ENCODE results near the gene POLK. TPM values are rescaled to one million over a fixed set of nuclear protein-coding genes. Genes with fewer than 3 reads are reported as not detected.

POLK gene
- total RNA-seq, 1 experiment from 2014 or later: 9.0 TPM

DNA sequence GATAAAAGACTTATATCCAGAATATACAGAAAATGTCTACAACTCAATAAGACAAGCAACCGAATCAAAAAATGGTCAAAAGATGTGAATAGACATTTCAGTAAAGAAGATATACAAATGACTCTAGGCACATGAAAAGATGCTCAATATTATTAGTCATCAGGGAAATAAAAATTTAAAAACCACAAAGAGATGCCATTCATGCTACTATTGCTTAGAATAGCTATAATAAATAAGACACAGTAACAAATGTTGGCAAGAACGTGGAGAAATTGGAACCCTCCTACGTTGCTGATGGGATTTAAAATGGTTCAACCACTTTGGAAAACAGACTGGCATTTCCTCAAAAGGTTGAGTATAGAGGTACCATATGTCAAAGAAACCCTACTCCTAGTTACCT lies 39.8 kb downstream of the POLK start:
- H3K4me1 ChIP-seq (ENCODE audit: insufficient read depth, low read length): peaks cover 10% of the 10 kb centered on the region
- ATAC-seq (peak; percentile 60), DNase-seq (peak; percentile 67)
- ChIA-PET POLR2A (ENCODE audit: unreplicated experiment) (interaction anchor here (0.6 to 0.8 kb wide), 2 partner anchors 13 to 16 kb away, joined by 5 to 7 read pairs; no protein-coding TSS in a partner anchor), CTCF (no interaction called here)
- H3K79me2 ChIP-seq (ENCODE audit: low read length): no peaks in the 10 kb centered on the region
- peak overlapping the region; percentile 45 for H3K27ac ChIP-seq (ENCODE audit: low read length)
- peaks cover 11% of the 10 kb centered on the region for H3K36me3 ChIP-seq (ENCODE audit: low read depth, low read length)
- intact Hi-C loops (cut with micrococcal nuclease): no loop called here
- H2AFZ ChIP-seq (ENCODE audit: low read length): no peak overlapping the region
- no peaks in the 10 kb centered on the region for H3F3A ChIP-seq (ENCODE audit: low read length, unreplicated experiment)
- no peak overlapping the region for H3K4me2 ChIP-seq (ENCODE audit: low read length)
- H3K27me3 ChIP-seq (ENCODE audit: low read length): no peaks in the 10 kb centered on the region
- H3K9me2 ChIP-seq (replicated peaks; ENCODE audit: low read length): no peaks in the 10 kb centered on the region
- no peaks in the 10 kb centered on the region for H3K9me3 ChIP-seq (ENCODE audit: low read length)
- no peak overlapping the region for H3K4me3 ChIP-seq (ENCODE audit: low read length)
- no TSS peak for BruUV-seq (replicated peaks)
- H4K20me1 ChIP-seq (ENCODE audit: low read length): no peaks in the 10 kb centered on the region
- TF ChIP-seq EZH2 (IDR thresholded peaks at IDR 0.05; ENCODE audit: low read length, unreplicated experiment): no peak
- TF ChIP-seq EZH2phosphoT487 (IDR thresholded peaks at IDR 0.05; ENCODE audit: borderline replicate concordance, low read length): no peak
- TF ChIP-seq CTCF (conservative IDR thresholded peaks at IDR 0.05; ENCODE audit: low read depth, low read length): no peak
- H3K9ac ChIP-seq (ENCODE audit: low read length): no peak overlapping the region

DNA sequence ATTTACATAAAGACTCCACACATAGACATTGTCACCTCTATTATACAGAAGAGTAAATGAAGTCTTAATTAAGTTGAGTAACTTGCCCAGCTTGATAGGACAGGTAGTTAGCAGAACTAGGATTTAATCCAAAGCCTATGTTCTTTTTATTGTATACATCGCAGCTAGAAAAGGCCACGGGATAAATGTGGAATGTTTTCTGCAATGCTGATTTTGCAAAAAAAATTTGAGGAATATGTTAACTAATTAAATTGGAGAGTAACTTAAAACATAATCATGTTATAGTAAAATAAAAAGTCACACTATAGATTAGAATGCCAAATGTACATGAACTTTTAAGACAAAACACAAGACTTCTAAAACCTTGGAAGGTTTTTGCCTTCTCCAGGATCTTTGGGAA lies 41.1 kb downstream of the POLK start:
- ATAC-seq (no peak), DNase-seq (no peak)
- Histone ChIP-seq H3K79me2 (ENCODE audit: low read length) (no peaks in the 10 kb centered on the region), H3K36me3 (ENCODE audit: low read depth, low read length) (peaks cover 17% of the 10 kb centered on the region), H3K4me1 (ENCODE audit: insufficient read depth, low read length) (peaks cover 10% of the 10 kb centered on the region), H3K4me2 (ENCODE audit: low read length) (no peak overlapping the region), H2AFZ (ENCODE audit: low read length) (no peak overlapping the region), H4K20me1 (ENCODE audit: low read length) (no peaks in the 10 kb centered on the region), H3K9me3 (ENCODE audit: low read length) (no peaks in the 10 kb centered on the region), H3K9ac (ENCODE audit: low read length) (no peak overlapping the region), H3K27ac (ENCODE audit: low read length) (no peak overlapping the region), H3K4me3 (ENCODE audit: low read length) (no peak overlapping the region), H3K27me3 (ENCODE audit: low read length) (no peaks in the 10 kb centered on the region), H3K9me2 (replicated peaks; ENCODE audit: low read length) (no peaks in the 10 kb centered on the region), H3F3A (ENCODE audit: low read length, unreplicated experiment) (no peaks in the 10 kb centered on the region)
- no peak for TF ChIP-seq CTCF (conservative IDR thresholded peaks at IDR 0.05; ENCODE audit: low read depth, low read length)
- no peak for TF ChIP-seq EZH2phosphoT487 (IDR thresholded peaks at IDR 0.05; ENCODE audit: borderline replicate concordance, low read length)
- no peak for TF ChIP-seq EZH2 (IDR thresholded peaks at IDR 0.05; ENCODE audit: low read length, unreplicated experiment)
- ChIA-PET POLR2A (ENCODE audit: unreplicated experiment) (no interaction called here), CTCF (no interaction called here)
- intact Hi-C loops (cut with micrococcal nuclease): no loop called here
- no TSS peak for BruUV-seq (replicated peaks)

DNA sequence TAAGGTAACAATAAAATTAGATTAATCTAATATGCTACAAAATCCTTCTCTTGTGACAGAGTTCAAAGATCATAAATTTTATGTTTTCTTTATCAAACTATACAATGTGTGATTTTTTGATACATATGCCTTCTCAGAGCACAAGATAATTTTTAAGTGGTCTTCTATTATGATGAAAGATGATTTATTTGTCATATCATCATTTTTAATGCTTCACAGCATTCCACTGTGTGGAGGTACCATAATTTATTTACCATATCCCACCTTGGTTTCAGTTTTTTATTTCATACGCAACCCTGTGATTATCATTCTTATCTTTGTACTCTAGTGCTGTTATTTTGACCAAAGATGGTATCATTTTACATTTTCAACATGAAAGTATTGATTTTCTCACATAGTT lies 41.7 kb downstream of the POLK start:
- ChIA-PET CTCF (no interaction called here), POLR2A (ENCODE audit: unreplicated experiment) (no interaction called here)
- no peak overlapping the region for H3K4me3 ChIP-seq (ENCODE audit: low read length)
- H3K4me2 ChIP-seq (ENCODE audit: low read length): no peak overlapping the region
- H4K20me1 ChIP-seq (ENCODE audit: low read length): no peaks in the 10 kb centered on the region
- H3K27me3 ChIP-seq (ENCODE audit: low read length): no peaks in the 10 kb centered on the region
- no peak overlapping the region for H3K27ac ChIP-seq (ENCODE audit: low read length)
- H3K79me2 ChIP-seq (ENCODE audit: low read length): no peaks in the 10 kb centered on the region
- peaks cover 10% of the 10 kb centered on the region for H3K4me1 ChIP-seq (ENCODE audit: insufficient read depth, low read length)
- TF ChIP-seq EZH2 (IDR thresholded peaks at IDR 0.05; ENCODE audit: low read length, unreplicated experiment): no peak
- TF ChIP-seq CTCF (conservative IDR thresholded peaks at IDR 0.05; ENCODE audit: low read depth, low read length): no peak
- TF ChIP-seq EZH2phosphoT487 (IDR thresholded peaks at IDR 0.05; ENCODE audit: borderline replicate concordance, low read length): no peak
- intact Hi-C loops (cut with micrococcal nuclease): no loop called here
- no peaks in the 10 kb centered on the region for H3F3A ChIP-seq (ENCODE audit: low read length, unreplicated experiment)
- no TSS peak for BruUV-seq (replicated peaks)
- H3K9me2 ChIP-seq (replicated peaks; ENCODE audit: low read length): no peaks in the 10 kb centered on the region
- peaks cover 17% of the 10 kb centered on the region for H3K36me3 ChIP-seq (ENCODE audit: low read depth, low read length)
- no peaks in the 10 kb centered on the region for H3K9me3 ChIP-seq (ENCODE audit: low read length)
- no peak for DNase-seq
- ATAC-seq: no peak
- H2AFZ ChIP-seq (ENCODE audit: low read length): no peak overlapping the region
- no peak overlapping the region for H3K9ac ChIP-seq (ENCODE audit: low read length)
